ENCODE measurements around the gene GABPB2.
A peak's percentile ranks its signal among the peaks of the same experiment; 100 is the strongest.

Gene GABPB2

DNA sequence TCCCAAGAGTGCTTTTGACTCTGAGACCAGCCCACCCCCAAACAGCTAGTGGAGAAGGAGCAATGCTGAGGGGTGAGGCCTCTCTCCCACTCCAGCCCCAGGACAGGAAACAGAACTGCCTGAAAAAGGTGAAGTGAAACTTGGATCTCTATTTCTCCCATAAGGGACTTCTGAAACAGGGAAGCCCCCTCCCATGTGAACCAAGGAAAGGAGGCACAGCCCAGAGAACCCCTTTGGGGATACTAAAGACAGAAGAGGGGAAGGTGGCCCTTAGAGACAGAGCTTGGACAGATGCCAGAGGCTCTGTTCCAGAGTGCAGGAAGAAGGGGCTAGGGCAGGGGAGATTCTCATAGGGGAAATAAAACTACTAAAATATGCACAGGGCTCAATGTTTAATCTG lies 88.8 kb downstream of the GABPB2 start:
- DNase-seq (ENCODE audit: low read depth in 2 of 2, low spot score in 1 of 2), result no peak

GRCh38 chr1:151164732-151165280 lies 94.2 kb downstream of the GABPB2 start:
- DNase-seq (ENCODE audit: low read depth in 2 of 2, low spot score in 1 of 2), result no peak

DNA sequence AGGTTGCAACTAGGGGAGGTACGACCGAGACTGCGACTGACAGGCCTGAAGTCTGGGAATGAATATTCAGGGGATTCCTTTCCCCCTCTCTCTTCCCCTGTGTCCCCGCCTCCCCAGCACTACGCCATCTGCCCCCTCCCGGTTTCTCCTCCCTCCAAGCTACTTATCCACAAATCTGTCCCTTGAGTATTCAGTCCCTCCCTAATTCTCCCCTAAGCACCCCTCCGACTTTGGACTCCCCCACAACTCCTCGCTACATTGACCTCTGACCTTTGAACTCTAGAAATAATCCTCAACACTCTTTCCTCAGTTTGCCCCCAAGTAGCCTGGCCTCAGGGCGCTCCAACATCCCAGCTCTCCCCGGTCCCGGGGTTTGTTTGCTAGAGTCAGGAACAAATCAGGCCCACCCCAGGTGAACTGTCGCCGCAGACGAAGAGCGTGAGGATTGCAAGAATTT lies 94.7 kb downstream of the GABPB2 start:
- DNase-seq (ENCODE audit: low read depth in 2 of 2, low spot score in 1 of 2), result no peak

- peak; percentile 90 to 93 for DNase-seq (ENCODE audit: low read depth in 2 of 2, low spot score in 1 of 2)
Observed at GRCh38 chr1:151165738-151166504, 95.4 kb downstream of the GABPB2 start, which contains the start of the genes LYSMD1 and SCNM1. Gene LYSMD1, minus strand, starts transcription at chr1:151165902. Its CDS starts 644 bp downstream, at chr1:151165258. Gene SCNM1, plus strand, starts transcription at chr1:151166144. Its CDS starts 9 bp downstream, at chr1:151166153.

DNA sequence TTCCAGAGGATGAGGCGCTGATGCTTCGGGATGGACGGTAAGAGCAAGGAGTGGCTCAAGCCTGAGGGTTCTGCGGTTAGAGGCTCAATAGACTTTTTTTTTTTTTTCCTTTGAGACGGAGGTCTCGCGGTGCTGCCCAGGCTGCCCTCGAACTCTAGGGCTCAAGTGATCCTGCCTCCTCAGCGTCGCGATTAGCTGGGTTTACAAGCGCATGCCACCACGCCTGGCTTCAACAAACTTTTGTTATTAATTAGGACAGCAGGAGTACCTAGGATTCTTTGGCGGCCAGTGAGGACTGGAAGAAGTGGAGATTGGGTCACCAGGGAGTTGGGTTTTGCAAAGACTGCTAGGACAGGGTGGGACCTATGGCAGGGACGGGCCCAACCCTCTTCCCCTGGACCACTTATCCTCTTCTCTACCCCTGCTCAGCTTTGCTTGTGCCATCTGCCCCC lies 96.0 kb downstream of the GABPB2 start:
- DNase-seq (ENCODE audit: low read depth in 2 of 2, low spot score in 1 of 2), result no peak

- DNase-seq (ENCODE audit: low read depth in 2 of 2, low spot score in 1 of 2), result no peak
Observed at GRCh38 chr1:151167116-151167515, 96.6 kb downstream of the GABPB2 start.

GRCh38 chr1:151171190-151171589 lies 100.6 kb downstream of the GABPB2 start:
- no peak for DNase-seq (ENCODE audit: low read depth in 2 of 2, low spot score in 1 of 2)

Measured in stimulated activated CD8-positive, alpha-beta memory T cell treated with anti-CD3 and anti-CD28 coated beads, Interleukin-4, amount 100 ng/mL, for 4 hours (primary cell).